Measurements from ENCODE around the gene ARVCF. TPM values are rescaled to one million over a fixed set of nuclear protein-coding genes. Genes with fewer than 3 reads are reported as not detected.

ARVCF gene
- total RNA-seq, 1 experiment from 2014 or later = 12.0 TPM

DNA sequence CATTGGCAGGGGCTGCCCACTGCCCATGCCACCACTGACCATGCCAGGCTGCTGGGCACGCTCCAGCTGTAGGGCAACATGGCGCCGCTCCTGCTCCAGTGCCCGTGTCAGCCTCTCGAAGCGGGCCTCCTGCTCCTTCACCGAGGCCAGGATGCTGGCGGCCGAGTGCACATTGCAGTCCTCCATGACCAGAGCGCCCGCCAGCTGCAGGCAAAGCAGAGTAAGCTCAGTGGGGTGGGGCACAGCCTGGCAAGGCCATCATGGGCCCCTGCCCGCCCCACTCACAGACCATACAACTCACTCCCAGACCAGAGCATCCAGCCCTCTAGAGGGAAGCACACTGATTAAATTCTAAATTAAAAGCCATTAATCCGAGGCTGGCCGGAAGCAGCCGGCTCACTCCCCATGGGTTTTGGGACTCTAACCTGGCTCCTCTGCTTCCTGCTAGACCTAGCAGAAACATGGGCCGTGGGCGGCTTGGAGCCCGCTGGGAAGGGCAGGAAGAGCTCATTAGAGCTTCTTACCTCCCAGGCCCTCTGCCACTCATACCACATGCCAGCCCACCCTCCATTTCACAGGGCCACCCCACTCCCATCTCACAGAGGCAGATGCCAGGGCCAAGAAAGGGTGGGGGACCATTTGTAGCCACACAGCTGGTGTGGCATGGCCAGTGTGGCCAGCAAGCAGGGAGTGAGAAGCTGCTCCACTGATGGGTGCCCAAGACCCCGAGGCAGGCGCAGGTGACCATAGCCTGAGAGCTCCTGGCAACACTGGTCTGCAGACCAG lies 25.8 kb downstream of the ARVCF start:
- ChIA-PET POLR2A (no interaction called here), CTCF (no interaction called here)
- no peak overlapping the region for H3K4me3 Mint-ChIP-seq (ENCODE audit: unreplicated experiment)
- H3K9me3 ChIP-seq = no peaks in the 10 kb centered on the region
- TF ChIP-seq, protein P1, sequence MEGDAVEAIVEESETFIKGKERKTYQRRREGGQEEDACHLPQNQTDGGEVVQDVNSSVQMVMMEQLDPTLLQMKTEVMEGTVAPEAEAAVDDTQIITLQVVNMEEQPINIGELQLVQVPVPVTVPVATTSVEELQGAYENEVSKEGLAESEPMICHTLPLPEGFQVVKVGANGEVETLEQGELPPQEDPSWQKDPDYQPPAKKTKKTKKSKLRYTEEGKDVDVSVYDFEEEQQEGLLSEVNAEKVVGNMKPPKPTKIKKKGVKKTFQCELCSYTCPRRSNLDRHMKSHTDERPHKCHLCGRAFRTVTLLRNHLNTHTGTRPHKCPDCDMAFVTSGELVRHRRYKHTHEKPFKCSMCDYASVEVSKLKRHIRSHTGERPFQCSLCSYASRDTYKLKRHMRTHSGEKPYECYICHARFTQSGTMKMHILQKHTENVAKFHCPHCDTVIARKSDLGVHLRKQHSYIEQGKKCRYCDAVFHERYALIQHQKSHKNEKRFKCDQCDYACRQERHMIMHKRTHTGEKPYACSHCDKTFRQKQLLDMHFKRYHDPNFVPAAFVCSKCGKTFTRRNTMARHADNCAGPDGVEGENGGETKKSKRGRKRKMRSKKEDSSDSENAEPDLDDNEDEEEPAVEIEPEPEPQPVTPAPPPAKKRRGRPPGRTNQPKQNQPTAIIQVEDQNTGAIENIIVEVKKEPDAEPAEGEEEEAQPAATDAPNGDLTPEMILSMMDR (IDR thresholded peaks at IDR 0.05; ENCODE audit: insufficient read depth in 1 of 2, low read depth in 1 of 2, low read length in 1 of 2, severe bottlenecking in 1 of 2, unreplicated experiment in 1 of 2) = no peak
- BruUV-seq (replicated peaks) = no TSS peak
- no peak overlapping the region for H3K27ac Mint-ChIP-seq (ENCODE audit: unreplicated experiment)
- DNase-seq = no peak
- no peaks in the 10 kb centered on the region for H3K4me1 ChIP-seq
- H3K4me3 ChIP-seq (ENCODE audit: low read depth, low read length) = no peak overlapping the region
- no peaks in the 10 kb centered on the region for H3K36me3 Mint-ChIP-seq (ENCODE audit: insufficient read depth, unreplicated experiment)
- H3K9me3 Mint-ChIP-seq (ENCODE audit: unreplicated experiment) = no peaks in the 10 kb centered on the region
- H3K4me1 Mint-ChIP-seq (ENCODE audit: low read depth, unreplicated experiment) = no peaks in the 10 kb centered on the region
- intact Hi-C loops (cut with micrococcal nuclease; ENCODE audit: unreplicated experiment) = no loop called here
- H3K27me3 Mint-ChIP-seq (ENCODE audit: insufficient read depth, unreplicated experiment) = no peaks in the 10 kb centered on the region
- no peaks in the 10 kb centered on the region for H3K36me3 ChIP-seq (ENCODE audit: control insufficient read depth, insufficient read depth, low read length)
- no peaks in the 10 kb centered on the region for H3K27me3 ChIP-seq (replicated peaks; ENCODE audit: control insufficient read depth, insufficient read depth, low read length)

DNA sequence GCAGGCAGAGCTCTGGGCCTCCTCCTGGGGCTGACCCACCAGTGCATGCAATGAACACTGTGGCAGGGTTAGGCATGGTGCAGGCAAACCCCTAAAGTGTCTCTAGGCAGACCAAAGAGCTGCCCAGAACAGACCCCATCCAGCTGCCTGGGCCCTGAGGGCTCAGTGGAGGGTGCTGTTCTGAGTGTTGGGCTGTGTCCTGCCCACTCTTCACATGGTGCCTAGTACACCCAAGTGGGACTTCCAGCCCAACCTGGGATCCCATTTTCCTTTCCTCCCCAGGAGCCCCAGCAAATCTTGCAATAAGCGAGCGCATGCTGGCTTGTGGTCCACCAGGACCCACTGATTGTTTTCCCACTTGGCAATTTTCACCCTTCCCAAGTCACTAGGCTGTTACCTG lies 26.4 kb downstream of the ARVCF start:
- Mint-ChIP-seq H3K27me3 (ENCODE audit: insufficient read depth, unreplicated experiment) (no peaks in the 10 kb centered on the region), H3K36me3 (ENCODE audit: insufficient read depth, unreplicated experiment) (no peaks in the 10 kb centered on the region), H3K4me1 (ENCODE audit: low read depth, unreplicated experiment) (no peaks in the 10 kb centered on the region), H3K9me3 (ENCODE audit: unreplicated experiment) (no peaks in the 10 kb centered on the region), H3K4me3 (ENCODE audit: unreplicated experiment) (no peak overlapping the region), H3K27ac (ENCODE audit: unreplicated experiment) (no peak overlapping the region)
- intact Hi-C loops (cut with micrococcal nuclease; ENCODE audit: unreplicated experiment) = no loop called here
- Histone ChIP-seq H3K4me3 (ENCODE audit: low read depth, low read length) (no peak overlapping the region), H3K4me1 (no peaks in the 10 kb centered on the region), H3K36me3 (ENCODE audit: control insufficient read depth, insufficient read depth, low read length) (no peaks in the 10 kb centered on the region), H3K9me3 (no peaks in the 10 kb centered on the region), H3K27me3 (replicated peaks; ENCODE audit: control insufficient read depth, insufficient read depth, low read length) (no peaks in the 10 kb centered on the region)
- POLR2A ChIA-PET = no interaction called here
- CTCF ChIA-PET = no interaction called here
- no peak for DNase-seq
- TF ChIP-seq, protein P1 (IDR thresholded peaks at IDR 0.05; ENCODE audit: insufficient read depth in 1 of 2, low read depth in 1 of 2, low read length in 1 of 2, severe bottlenecking in 1 of 2, unreplicated experiment in 1 of 2) = no peak
- no TSS peak for BruUV-seq (replicated peaks)

DNA sequence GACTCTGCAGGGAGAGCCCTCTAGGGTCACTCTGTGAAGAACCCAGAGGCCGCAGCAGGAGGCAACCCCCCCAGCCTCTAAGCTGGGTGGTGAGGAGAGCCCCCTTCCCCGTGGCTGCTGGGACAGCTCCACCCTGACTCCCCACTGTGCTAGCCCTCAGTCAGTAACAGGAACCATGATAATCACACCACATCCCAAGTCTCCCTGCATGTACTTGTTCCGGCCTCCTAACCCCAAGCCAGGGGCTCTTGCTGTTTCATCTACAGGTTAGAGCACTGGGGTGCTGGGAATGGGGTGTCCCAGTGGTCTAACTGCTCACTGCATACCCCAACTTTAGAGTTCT lies 26.9 kb downstream of the ARVCF start:
- intact Hi-C loops (cut with micrococcal nuclease; ENCODE audit: unreplicated experiment) = no loop called here

More for the DNA sequence above, 26.9 kb downstream of the ARVCF start:
- Mint-ChIP-seq H3K4me1 (ENCODE audit: low read depth, unreplicated experiment) (no peaks in the 10 kb centered on the region), H3K27me3 (ENCODE audit: insufficient read depth, unreplicated experiment) (no peaks in the 10 kb centered on the region), H3K36me3 (ENCODE audit: insufficient read depth, unreplicated experiment) (no peaks in the 10 kb centered on the region), H3K9me3 (ENCODE audit: unreplicated experiment) (no peaks in the 10 kb centered on the region), H3K27ac (ENCODE audit: unreplicated experiment) (no peak overlapping the region), H3K4me3 (ENCODE audit: unreplicated experiment) (no peak overlapping the region)
- Histone ChIP-seq H3K36me3 (ENCODE audit: control insufficient read depth, insufficient read depth, low read length) (no peaks in the 10 kb centered on the region), H3K4me1 (no peaks in the 10 kb centered on the region), H3K9me3 (no peaks in the 10 kb centered on the region), H3K27me3 (replicated peaks; ENCODE audit: control insufficient read depth, insufficient read depth, low read length) (no peaks in the 10 kb centered on the region), H3K4me3 (ENCODE audit: low read depth, low read length) (no peak overlapping the region)
- no TSS peak for BruUV-seq (replicated peaks)
- ChIA-PET POLR2A (no interaction called here), CTCF (no interaction called here)
- TF ChIP-seq, protein P1 (IDR thresholded peaks at IDR 0.05; ENCODE audit: insufficient read depth in 1 of 2, low read depth in 1 of 2, low read length in 1 of 2, severe bottlenecking in 1 of 2, unreplicated experiment in 1 of 2) = no peak
- no peak for DNase-seq

Measured in Caco-2 (cell line).